ENCODE results near the gene TP53TG5. TPM values are rescaled to one million over a fixed set of nuclear protein-coding genes. Genes with fewer than 3 reads are reported as not detected.

TP53TG5 gene
- total RNA-seq, 1 experiment from 2014 or later, result not detected

DNA sequence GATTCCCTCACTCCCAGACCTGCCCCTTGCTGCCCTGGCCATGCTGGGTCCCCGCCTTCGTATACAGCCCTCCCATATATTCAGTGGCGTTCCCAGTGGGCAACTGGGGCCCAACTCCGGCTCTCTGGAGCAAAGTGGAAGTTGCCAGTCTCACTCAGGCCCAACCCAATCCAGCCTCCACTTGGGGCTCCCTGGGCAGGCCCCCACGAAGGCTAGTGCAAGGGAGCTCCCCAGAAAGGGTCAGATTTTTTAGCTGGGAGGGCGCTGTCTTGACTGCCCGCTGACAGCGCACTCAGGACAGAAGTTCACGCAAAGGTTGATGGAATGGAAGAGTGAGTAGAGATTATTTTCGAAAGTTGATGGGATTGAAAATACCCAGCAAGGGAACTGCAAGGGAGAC lies 5.9 kb downstream of the TP53TG5 start:
- H3K4me2 ChIP-seq (ENCODE audit: low read length), result no peak overlapping the region
- H3K9me2 ChIP-seq (replicated peaks; ENCODE audit: low read length), result no peaks in the 10 kb centered on the region
- no peaks in the 10 kb centered on the region for H4K20me1 ChIP-seq (ENCODE audit: low read length)
- H2AFZ ChIP-seq (ENCODE audit: low read length), result no peak overlapping the region
- no TSS peak for BruUV-seq (replicated peaks)
- DNase-seq, result no peak
- H3K9me3 ChIP-seq (ENCODE audit: low read length), result no peaks in the 10 kb centered on the region
- no peaks in the 10 kb centered on the region for H3F3A ChIP-seq (ENCODE audit: low read length, unreplicated experiment)
- intact Hi-C loops (cut with micrococcal nuclease), result no loop called here
- TF ChIP-seq EZH2phosphoT487 (IDR thresholded peaks at IDR 0.05; ENCODE audit: borderline replicate concordance, low read length), result no peak
- TF ChIP-seq, protein P1, sequence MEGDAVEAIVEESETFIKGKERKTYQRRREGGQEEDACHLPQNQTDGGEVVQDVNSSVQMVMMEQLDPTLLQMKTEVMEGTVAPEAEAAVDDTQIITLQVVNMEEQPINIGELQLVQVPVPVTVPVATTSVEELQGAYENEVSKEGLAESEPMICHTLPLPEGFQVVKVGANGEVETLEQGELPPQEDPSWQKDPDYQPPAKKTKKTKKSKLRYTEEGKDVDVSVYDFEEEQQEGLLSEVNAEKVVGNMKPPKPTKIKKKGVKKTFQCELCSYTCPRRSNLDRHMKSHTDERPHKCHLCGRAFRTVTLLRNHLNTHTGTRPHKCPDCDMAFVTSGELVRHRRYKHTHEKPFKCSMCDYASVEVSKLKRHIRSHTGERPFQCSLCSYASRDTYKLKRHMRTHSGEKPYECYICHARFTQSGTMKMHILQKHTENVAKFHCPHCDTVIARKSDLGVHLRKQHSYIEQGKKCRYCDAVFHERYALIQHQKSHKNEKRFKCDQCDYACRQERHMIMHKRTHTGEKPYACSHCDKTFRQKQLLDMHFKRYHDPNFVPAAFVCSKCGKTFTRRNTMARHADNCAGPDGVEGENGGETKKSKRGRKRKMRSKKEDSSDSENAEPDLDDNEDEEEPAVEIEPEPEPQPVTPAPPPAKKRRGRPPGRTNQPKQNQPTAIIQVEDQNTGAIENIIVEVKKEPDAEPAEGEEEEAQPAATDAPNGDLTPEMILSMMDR (conservative IDR thresholded peaks at IDR 0.05; ENCODE audit: low read depth, low read length), result no peak
- no peak for TF ChIP-seq EZH2 (IDR thresholded peaks at IDR 0.05; ENCODE audit: low read length, unreplicated experiment)
- no peak for ATAC-seq
- no peak overlapping the region for H3K9ac ChIP-seq (ENCODE audit: low read length)
- H3K4me1 ChIP-seq (ENCODE audit: insufficient read depth, low read length), result no peaks in the 10 kb centered on the region; the same call in 1 of the 2 replicates
- POLR2A ChIA-PET (ENCODE audit: unreplicated experiment), result no interaction called here
- H3K27ac ChIP-seq (ENCODE audit: low read length), result no peak overlapping the region
- no peaks in the 10 kb centered on the region for H3K79me2 ChIP-seq (ENCODE audit: low read length)
- H3K27me3 ChIP-seq (ENCODE audit: low read length), result no peaks in the 10 kb centered on the region
- CTCF ChIA-PET, result interaction anchor here (0.9 to 2.1 kb wide), 3 partner anchors 9 to 65 kb away, joined by 3 to 80 read pairs (median 5); partner anchors contain the start of gene SYS1
- H3K36me3 ChIP-seq (ENCODE audit: low read depth, low read length), result peaks cover 23% of the 10 kb centered on the region; the same call in 1 of the 2 replicates
- H3K4me3 ChIP-seq (ENCODE audit: low read length), result no peak overlapping the region

DNA sequence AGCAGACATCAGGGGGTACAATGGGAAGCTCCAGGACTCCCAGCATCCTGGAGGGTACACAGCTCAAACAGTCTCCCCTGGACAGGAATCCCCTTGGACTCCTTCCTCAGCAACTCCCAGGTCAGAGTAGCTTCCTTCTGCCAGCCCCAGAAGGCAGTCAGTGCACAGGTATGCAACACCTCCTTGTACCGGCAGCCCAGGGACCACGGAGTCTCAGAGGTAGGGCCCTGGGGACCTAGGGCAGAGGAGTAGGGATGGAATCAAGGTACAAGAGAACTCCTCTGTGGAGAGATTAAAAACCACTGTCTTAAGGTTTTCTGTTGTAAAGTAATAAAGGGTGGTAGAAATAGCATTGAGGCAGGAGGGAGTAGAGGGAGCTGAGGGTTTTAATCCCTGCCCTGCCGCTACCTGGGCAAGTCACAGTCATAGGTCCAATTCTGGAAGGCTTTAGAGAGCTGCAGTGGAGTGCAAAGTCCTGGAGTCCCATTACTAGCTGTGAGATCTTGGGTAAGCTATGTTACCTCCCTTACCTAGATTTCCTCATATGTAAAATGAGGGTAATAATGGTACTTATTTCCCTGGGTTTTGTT lies 7.5 kb downstream of the TP53TG5 start:
- BruUV-seq (replicated peaks), result no TSS peak

More for the DNA sequence above, 7.5 kb downstream of the TP53TG5 start:
- Histone ChIP-seq H3K9me3 (ENCODE audit: low read length) (no peaks in the 10 kb centered on the region), H3K36me3 (ENCODE audit: low read depth, low read length) (peaks cover 34% of the 10 kb centered on the region; the same call in 1 of the 2 replicates), H3K4me3 (ENCODE audit: low read length) (no peak overlapping the region), H3K9me2 (replicated peaks; ENCODE audit: low read length) (no peaks in the 10 kb centered on the region), H3F3A (ENCODE audit: low read length, unreplicated experiment) (no peaks in the 10 kb centered on the region), H3K9ac (ENCODE audit: low read length) (no peak overlapping the region), H4K20me1 (ENCODE audit: low read length) (no peaks in the 10 kb centered on the region), H3K27ac (ENCODE audit: low read length) (no peak overlapping the region), H3K4me1 (ENCODE audit: insufficient read depth, low read length) (no peaks in the 10 kb centered on the region; the same call in 1 of the 2 replicates), H2AFZ (ENCODE audit: low read length) (no peak overlapping the region), H3K4me2 (ENCODE audit: low read length) (no peak overlapping the region), H3K79me2 (ENCODE audit: low read length) (peaks cover 3% of the 10 kb centered on the region), H3K27me3 (ENCODE audit: low read length) (no peaks in the 10 kb centered on the region)
- intact Hi-C loops (cut with micrococcal nuclease), result no loop called here
- TF ChIP-seq, protein P1 (conservative IDR thresholded peaks at IDR 0.05; ENCODE audit: low read depth, low read length), result no peak
- TF ChIP-seq EZH2 (IDR thresholded peaks at IDR 0.05; ENCODE audit: low read length, unreplicated experiment), result no peak
- no peak for TF ChIP-seq EZH2phosphoT487 (IDR thresholded peaks at IDR 0.05; ENCODE audit: borderline replicate concordance, low read length)
- DNase-seq (no peak), ATAC-seq (no peak)
- CTCF ChIA-PET, result interaction anchor here (1.3 kb wide), 1 partner anchor 66 kb away, joined by 4 read pairs; no protein-coding TSS in a partner anchor
- POLR2A ChIA-PET (ENCODE audit: unreplicated experiment), result no interaction called here
